Activated CD8-positive, alpha-beta T cell treated with anti-CD3 and anti-CD28 coated beads for 36 hours (primary cell): ENCODE measurements around the gene SLC4A2. TPM values are rescaled to one million over a fixed set of nuclear protein-coding genes. Genes with fewer than 3 reads are reported as not detected.

Source experiments
- ATAC-seq: fragments of 200-7000 bp; cut with Tn5 transposase; one replicate; pipeline ENCODE4 v1.10.0; 2021; ENCODE audit warnings: mild to moderate bottlenecking, moderate library complexity
- CTCF ChIA-PET: fragments of 350-600 bp; sonication (Branson Sonifier 250); formaldehyde crosslinking; loops from one replicate; lab custom pipeline; 2021; ENCODE audit warnings: antibody characterized with exemption; lab: Charles Lee
- POLR2A ChIA-PET: fragments of 350-600 bp; sonication (Branson Sonifier 250); formaldehyde crosslinking; loops from one replicate; lab custom pipeline; 2021; ENCODE audit warnings: antibody characterized with exemption; lab: Charles Lee
- DNase-seq: peaks from one replicate; pipeline ENCODE4 v3.0.0-alpha.2; 2020
- H3K27ac Mint-ChIP-seq: one replicate; pipeline ENCODE4 v1.8.0; 2021; ENCODE audit warnings: mild to moderate bottlenecking, mixed read lengths
- H3K27me3 Mint-ChIP-seq: one replicate; pipeline ENCODE4 v1.8.0; 2021; ENCODE audit warnings: mixed read lengths
- H3K36me3 Mint-ChIP-seq: one replicate; pipeline ENCODE4 v1.8.0; 2021; ENCODE audit warnings: low read depth, mixed read lengths
- H3K4me1 Mint-ChIP-seq: one replicate; pipeline ENCODE4 v1.8.0; 2021; ENCODE audit warnings: low read depth, mixed read lengths
- H3K4me3 Mint-ChIP-seq: one replicate; pipeline ENCODE4 v1.8.0; 2021; ENCODE audit warnings: mild to moderate bottlenecking, moderate library complexity, mixed read lengths
- H3K9me3 Mint-ChIP-seq: one replicate; pipeline ENCODE4 v1.8.0; 2021; ENCODE audit warnings: mixed read lengths
- CTCF ChIP-seq: fragments of 200-600 bp; IDR thresholded peaks from one replicate; pipeline ENCODE4 v1.8.0; 2022; ENCODE audit warnings: antibody characterized with exemption, mild to moderate bottlenecking
- intact Hi-C: fragments of 100-400 bp; cut with micrococcal nuclease; formaldehyde crosslinking; loops from one replicate; pipeline ENCODE4 v1.10.0; 2022
- total RNA-seq, 2 experiments: library from RNA; stranded (reverse); gene quantifications; one replicate each; pipeline ENCODE4 v1.2.3, GENCODE V29; 2021

Gene SLC4A2
- total RNA-seq, 2 experiments from 2014 or later: 42.7 to 46.1 TPM

DNA sequence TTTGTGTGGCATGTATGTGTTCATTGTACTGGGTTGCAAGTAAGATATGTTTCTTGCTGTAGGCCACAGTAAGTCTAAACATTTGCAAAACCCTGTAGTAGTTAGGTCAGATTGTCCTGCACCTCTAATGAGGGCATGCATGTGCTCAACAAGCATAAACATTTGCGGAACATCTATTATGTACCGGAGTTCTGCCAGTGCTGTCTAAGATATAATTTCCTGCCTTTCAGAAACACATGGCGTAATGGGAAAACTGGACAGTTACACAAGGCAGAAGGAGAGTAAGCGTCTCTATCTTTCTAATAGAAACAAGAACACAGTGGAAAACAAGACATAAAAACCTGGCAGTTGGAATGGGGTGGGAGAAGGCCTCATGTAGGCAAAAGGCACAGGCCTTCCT lies 28.4 kb upstream of the SLC4A2 start:
- ChIA-PET POLR2A (interaction anchor here (0.6 kb wide), 1 partner anchor 34 kb away, joined by 3 read pairs; no protein-coding TSS in a partner anchor), CTCF (interaction anchor here (2.3 to 8.4 kb wide), 2 partner anchors 15 to 80 kb away, joined by 8 to 73 read pairs; no protein-coding TSS in a partner anchor)
- Mint-ChIP-seq H3K36me3 (peaks cover 9% of the 10 kb centered on the region), H3K27ac (no peak overlapping the region), H3K4me3 (no peak overlapping the region), H3K4me1 (peaks cover 17% of the 10 kb centered on the region), H3K27me3 (no peaks in the 10 kb centered on the region), H3K9me3 (no peaks in the 10 kb centered on the region)
- ATAC-seq: no peak
- intact Hi-C loops: no loop called here
- no peak for DNase-seq
- TF ChIP-seq CTCF: no peak

DNA sequence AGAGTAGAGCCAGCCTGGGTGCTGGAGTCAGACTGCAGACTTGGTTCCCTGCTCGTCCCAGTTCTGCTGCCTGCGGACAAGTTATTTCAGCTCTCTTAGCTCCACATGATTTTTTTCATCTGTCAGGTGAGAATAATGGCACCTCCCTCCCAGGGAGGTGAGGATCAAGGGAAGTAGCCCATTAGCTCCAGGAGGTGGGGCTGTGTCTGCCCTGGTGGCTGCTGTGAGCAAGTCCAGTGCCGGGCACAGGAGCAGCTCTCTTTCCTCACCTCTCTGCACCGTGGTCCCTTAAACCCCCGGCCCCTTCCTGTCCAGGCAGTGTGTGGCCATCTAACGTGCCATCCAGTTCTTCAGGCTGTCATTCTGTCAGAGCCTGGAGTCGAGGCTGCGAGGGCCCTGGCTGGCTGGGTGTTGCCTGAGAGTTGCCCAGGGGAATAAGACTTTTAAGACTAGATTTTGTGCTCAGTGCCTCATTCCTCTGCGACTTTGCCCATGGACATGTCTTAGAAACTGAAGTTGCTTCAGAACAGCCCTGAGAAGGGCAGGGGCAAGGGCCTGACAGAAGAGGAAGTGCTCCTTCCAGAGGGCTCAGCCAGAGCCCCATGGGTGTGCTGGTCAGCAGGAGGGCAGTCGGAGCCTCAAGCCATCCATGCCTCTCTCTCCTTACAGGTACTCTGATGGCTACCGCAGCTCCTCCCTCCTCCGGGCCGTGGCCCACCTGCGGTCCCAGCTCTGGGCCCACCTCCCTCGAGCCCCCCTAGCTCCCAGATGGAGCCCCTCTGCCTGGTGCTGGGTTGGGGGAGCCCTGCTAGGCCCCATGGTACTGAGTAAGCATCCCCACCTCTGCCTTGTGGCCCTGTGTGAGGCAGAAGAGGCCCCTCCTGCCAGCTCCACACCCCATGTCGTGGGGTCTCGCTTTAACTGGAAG lies 26.2 kb upstream of the SLC4A2 start:
- Mint-ChIP-seq H3K4me3 (no peak overlapping the region), H3K36me3 (peaks cover 11% of the 10 kb centered on the region), H3K9me3 (no peaks in the 10 kb centered on the region), H3K27me3 (no peaks in the 10 kb centered on the region), H3K4me1 (peaks cover 10% of the 10 kb centered on the region), H3K27ac (no peak overlapping the region)
- TF ChIP-seq CTCF: no peak
- CTCF ChIA-PET: interaction anchor here (2.3 to 8.4 kb wide), 2 partner anchors 17 to 77 kb away, joined by 8 to 73 read pairs; no protein-coding TSS in a partner anchor
- intact Hi-C loops: no loop called here
- no peak for ATAC-seq
- no peak for DNase-seq
- POLR2A ChIA-PET: no interaction called here

DNA sequence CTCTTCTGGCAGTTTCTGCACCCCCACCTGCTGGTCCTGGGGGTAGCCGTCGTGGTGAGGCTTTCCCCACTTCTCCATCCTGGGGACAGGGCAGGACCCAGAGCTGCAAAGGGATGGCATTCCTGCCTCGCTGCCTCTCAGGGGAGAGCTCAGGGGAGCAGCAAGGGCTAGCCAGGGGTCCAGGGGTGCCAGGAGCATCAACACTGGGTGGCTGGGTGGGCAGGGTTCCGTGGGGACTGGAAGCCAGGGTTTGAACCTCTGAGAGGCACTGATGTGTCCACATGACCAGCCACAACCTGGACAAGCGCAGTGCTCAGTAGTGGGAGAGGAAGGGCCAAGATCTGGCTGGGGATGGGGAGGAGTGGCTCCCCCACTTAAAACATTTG lies 25.5 kb upstream of the SLC4A2 start:
- ATAC-seq (no peak), DNase-seq (no peak)
- TF ChIP-seq CTCF: no peak
- ChIA-PET CTCF (interaction anchor here (8.4 kb wide), 1 partner anchor 18 kb away, joined by 73 read pairs; no protein-coding TSS in a partner anchor), POLR2A (interaction anchor here (1.0 kb wide), 1 partner anchor 12 kb away, joined by 3 read pairs; no protein-coding TSS in a partner anchor)
- Mint-ChIP-seq H3K27ac (no peak overlapping the region), H3K9me3 (no peaks in the 10 kb centered on the region), H3K27me3 (no peaks in the 10 kb centered on the region), H3K4me1 (peaks cover 12% of the 10 kb centered on the region), H3K4me3 (no peak overlapping the region), H3K36me3 (peaks cover 10% of the 10 kb centered on the region)
- intact Hi-C loops: no loop called here

DNA sequence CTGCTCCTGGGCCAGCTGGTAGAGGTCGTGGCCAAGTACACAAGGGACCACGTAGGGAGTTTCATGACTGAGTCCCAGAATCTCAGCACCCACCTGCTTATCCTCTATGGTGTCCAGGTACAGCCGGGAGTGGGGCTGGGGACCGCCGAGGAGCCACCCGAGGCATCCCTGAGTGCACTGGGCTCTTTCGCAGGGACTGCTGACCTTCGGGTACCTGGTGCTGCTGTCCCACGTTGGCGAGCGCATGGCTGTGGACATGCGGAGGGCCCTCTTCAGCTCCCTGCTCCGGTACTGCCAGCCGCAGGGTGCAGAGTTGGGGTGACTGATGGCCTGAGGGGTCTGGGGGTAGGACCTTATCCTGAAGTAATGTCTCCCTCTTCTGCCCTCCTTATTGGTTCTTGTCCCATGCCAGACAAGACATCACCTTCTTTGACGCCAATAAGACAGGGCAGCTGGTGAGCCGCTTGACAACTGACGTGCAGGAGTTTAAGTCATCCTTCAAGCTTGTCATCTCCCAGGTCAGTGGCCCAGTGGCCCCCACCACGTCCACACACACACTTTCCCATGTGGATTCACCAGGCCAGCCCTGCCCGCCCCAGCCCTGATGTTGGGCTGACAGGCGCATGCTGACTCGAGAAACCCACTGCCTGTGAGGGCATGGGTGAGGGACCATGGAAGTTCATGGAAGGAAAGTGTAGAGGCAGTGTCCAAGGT lies 24.9 kb upstream of the SLC4A2 start:
- POLR2A ChIA-PET: interaction anchor here (0.6 to 1.0 kb wide), 2 partner anchors 12 to 235 kb away, joined by 3 read pairs; no protein-coding TSS in a partner anchor

More for the DNA sequence above, 24.9 kb upstream of the SLC4A2 start:
- no peak for ATAC-seq
- no peaks in the 10 kb centered on the region for H3K9me3 Mint-ChIP-seq
- H3K4me3 Mint-ChIP-seq: no peak overlapping the region
- H3K4me1 Mint-ChIP-seq: peaks cover 14% of the 10 kb centered on the region
- no peak overlapping the region for H3K27ac Mint-ChIP-seq
- no peaks in the 10 kb centered on the region for H3K27me3 Mint-ChIP-seq
- TF ChIP-seq CTCF: no peak
- no peak for DNase-seq
- CTCF ChIA-PET: no interaction called here
- peaks cover 8% of the 10 kb centered on the region for H3K36me3 Mint-ChIP-seq
- intact Hi-C loops: no loop called here
